GM12872 (cell line): ENCODE data around the gene RGL2.

Experiments used
- CTCF ChIP-seq: IDR thresholded peaks from 3 replicates; pipeline ENCODE4 v1.5.1; 2011; ENCODE audit warnings: low read depth, mild to moderate bottlenecking, low read length, moderate library complexity; ENCODE audit not compliant: insufficient read depth

Gene RGL2

GRCh38 chr6:33278810-33279209, 19.9 kb downstream of the RGL2 start:
- no peak for TF ChIP-seq CTCF

GRCh38 chr6:33278392-33278741, 20.4 kb downstream of the RGL2 start:
- TF ChIP-seq CTCF, result no peak

- TF ChIP-seq CTCF, result no peak
Measured at GRCh38 chr6:33277663-33278391, 20.9 kb downstream of the RGL2 start.

- peak; percentile 56; the same call in 2 of the 3 replicates for TF ChIP-seq CTCF
Measured at GRCh38 chr6:33276864-33277662, 21.7 kb downstream of the RGL2 start, which contains the start of gene B3GALT4. TSS of gene B3GALT4 (plus strand) at chr6:33277123. CDS start at chr6:33277420, 297 bp downstream.

GRCh38 chr6:33276581-33276863, 22.2 kb downstream of the RGL2 start:
- no peak for TF ChIP-seq CTCF

GRCh38 chr6:33273924-33274902, 24.5 kb downstream of the RGL2 start:
- TF ChIP-seq CTCF, result no peak

- TF ChIP-seq CTCF, result no peak
Measured at GRCh38 chr6:33273129-33273923, 25.4 kb downstream of the RGL2 start.
